HG03097 (cell line): ENCODE measurements around the gene GPR158.
"Not testable (repeated sequence)": the region's sequence is repeated elsewhere in the genome, so short reads cannot be mapped to it uniquely, and the experiment has no call there.

Experiments
- ATAC-seq: cut with Tn5 transposase; IDR thresholded peaks from one replicate; pipeline ENCODE4 v1.9.1; 2021; ENCODE audit not compliant: unreplicated experiment, low FRiP score

Gene GPR158

GRCh38 chr10:25174461-25175230 lies at the start of gene GPR158:
Gene GPR158, plus strand, starts transcription at chr10:25175001. Its CDS starts 420 bp downstream, at chr10:25175421.
- no peak for ATAC-seq

- ATAC-seq, result no peak
Observed at GRCh38 chr10:25125201-25125611, 49.6 kb upstream of the GPR158 start.

GRCh38 chr10:25129592-25129991 lies 45.2 kb upstream of the GPR158 start:
- no peak for ATAC-seq

- no peak for ATAC-seq
Observed at GRCh38 chr10:25130906-25131305, 43.9 kb upstream of the GPR158 start.

- ATAC-seq, result no peak
Observed at GRCh38 chr10:25142116-25142864, 32.5 kb upstream of the GPR158 start.

- ATAC-seq, result no peak
Observed at GRCh38 chr10:25157650-25158049, 17.2 kb upstream of the GPR158 start.

- no peak for ATAC-seq
Observed at GRCh38 chr10:25159591-25159990, 15.2 kb upstream of the GPR158 start.

- ATAC-seq, result no peak
Observed at GRCh38 chr10:25162391-25162790, 12.4 kb upstream of the GPR158 start.

GRCh38 chr10:25163464-25163863 lies 11.3 kb upstream of the GPR158 start:
- ATAC-seq, result not testable (repeated sequence)

- no peak for ATAC-seq
Observed at GRCh38 chr10:25169740-25170139, 5.1 kb upstream of the GPR158 start.

- no peak for ATAC-seq
Observed at GRCh38 chr10:25170627-25171026, 4.2 kb upstream of the GPR158 start.

GRCh38 chr10:25175527-25176420 lies 973 bp downstream of the GPR158 start:
- no peak for ATAC-seq

GRCh38 chr10:25176421-25176968 lies 1.7 kb downstream of the GPR158 start:
- ATAC-seq, result no peak

GRCh38 chr10:25177093-25177753 lies 2.4 kb downstream of the GPR158 start:
- no peak for ATAC-seq

- no peak for ATAC-seq
Observed at GRCh38 chr10:25177754-25178135, 2.9 kb downstream of the GPR158 start.

GRCh38 chr10:25178411-25178810 lies 3.6 kb downstream of the GPR158 start:
- ATAC-seq, result no peak

GRCh38 chr10:25180801-25181200 lies 6.0 kb downstream of the GPR158 start:
- ATAC-seq, result no peak

GRCh38 chr10:25182636-25183035 lies 7.8 kb downstream of the GPR158 start:
- no peak for ATAC-seq

GRCh38 chr10:25191162-25191895 lies 16.5 kb downstream of the GPR158 start:
- no peak for ATAC-seq
